GM18867 (cell line): Measurements from ENCODE around the gene OSR1.
"Not testable (repeated sequence)": the region's sequence is repeated elsewhere in the genome, so short reads cannot be mapped to it uniquely, and the experiment has no call there.

Experiments
- ATAC-seq: cut with Tn5 transposase; IDR thresholded peaks from one replicate; pipeline ENCODE4 v1.9.1; 2021; ENCODE audit warnings: mild to moderate bottlenecking, moderate library complexity; ENCODE audit not compliant: unreplicated experiment

OSR1 gene

DNA sequence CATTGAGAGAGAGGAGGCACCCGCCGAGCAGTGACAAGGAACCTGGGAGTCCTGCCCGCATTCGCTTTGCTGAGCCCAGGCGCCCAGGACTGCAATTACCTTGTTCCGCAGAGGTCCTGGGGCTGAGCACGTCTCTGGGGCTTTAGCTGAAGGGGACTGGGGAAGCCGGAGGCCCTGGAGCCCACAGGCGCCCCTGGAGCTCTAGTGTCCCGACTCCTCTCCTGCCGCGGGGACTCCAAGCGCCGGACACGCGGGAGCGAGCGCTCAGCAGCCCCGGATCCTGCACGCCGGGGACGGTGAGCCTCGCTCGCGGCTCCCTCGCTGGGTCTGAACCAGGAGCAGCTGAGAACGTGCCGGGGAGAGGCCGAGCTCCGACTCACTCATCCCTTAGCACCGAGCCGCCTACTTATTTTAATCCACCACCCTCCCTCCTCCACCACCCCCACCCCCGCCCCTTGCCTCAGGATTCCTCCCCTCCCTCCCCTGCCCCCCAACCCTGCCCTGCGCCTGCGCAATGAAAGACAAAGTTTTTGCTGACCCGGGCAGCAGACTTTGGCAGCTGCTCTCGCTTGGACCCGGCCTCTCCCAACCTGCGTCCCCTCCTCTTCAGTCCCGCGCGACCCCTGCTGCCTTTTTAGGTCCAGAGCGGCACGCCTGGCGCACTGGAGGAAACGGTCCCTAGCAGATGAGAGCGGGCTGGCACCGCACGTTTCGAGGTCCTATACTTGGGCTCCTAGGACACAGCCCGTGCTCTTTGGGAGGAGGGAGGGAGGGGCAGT is at the start of gene OSR1:
Gene OSR1 (minus strand): TSS at position 382 of the 779 bp plus-strand sequence. CDS start 4,818 bp downstream, outside the sequence.
- ATAC-seq, result no peak

GRCh38 chr2:19403785-19404184 is 45.4 kb upstream of the OSR1 start:
- no peak for ATAC-seq

DNA sequence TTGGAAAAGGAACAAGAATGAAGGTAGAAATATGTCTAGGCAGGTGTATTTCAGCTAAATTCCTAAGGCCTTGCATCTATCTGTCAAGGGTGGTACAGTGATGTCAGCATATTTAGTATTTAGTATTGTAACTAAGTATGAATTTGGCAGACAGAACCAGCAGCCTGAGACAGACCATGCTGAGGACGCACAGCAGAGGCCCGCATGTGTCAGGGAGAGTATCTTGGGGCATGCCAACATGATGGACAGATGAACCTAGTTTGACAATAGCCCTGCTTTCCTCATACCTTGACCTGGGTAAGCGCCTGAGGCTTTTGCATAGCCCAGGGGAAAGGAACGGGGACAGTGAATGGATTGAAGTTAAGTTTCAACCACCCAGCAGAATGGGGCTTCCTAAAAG is 33.8 kb upstream of the OSR1 start:
- no peak for ATAC-seq

GRCh38 chr2:19389469-19389868 is 31.0 kb upstream of the OSR1 start:
- not testable (repeated sequence) for ATAC-seq

GRCh38 chr2:19380532-19380931 is 22.1 kb upstream of the OSR1 start:
- no peak for ATAC-seq

- no peak for ATAC-seq
Observed at GRCh38 chr2:19378939-19379338, 20.5 kb upstream of the OSR1 start.

GRCh38 chr2:19377717-19378116 is 19.3 kb upstream of the OSR1 start:
- no peak for ATAC-seq

GRCh38 chr2:19373352-19373751 is 14.9 kb upstream of the OSR1 start:
- no peak for ATAC-seq

- ATAC-seq, result no peak
Observed at GRCh38 chr2:19371996-19372582, 13.7 kb upstream of the OSR1 start.

DNA sequence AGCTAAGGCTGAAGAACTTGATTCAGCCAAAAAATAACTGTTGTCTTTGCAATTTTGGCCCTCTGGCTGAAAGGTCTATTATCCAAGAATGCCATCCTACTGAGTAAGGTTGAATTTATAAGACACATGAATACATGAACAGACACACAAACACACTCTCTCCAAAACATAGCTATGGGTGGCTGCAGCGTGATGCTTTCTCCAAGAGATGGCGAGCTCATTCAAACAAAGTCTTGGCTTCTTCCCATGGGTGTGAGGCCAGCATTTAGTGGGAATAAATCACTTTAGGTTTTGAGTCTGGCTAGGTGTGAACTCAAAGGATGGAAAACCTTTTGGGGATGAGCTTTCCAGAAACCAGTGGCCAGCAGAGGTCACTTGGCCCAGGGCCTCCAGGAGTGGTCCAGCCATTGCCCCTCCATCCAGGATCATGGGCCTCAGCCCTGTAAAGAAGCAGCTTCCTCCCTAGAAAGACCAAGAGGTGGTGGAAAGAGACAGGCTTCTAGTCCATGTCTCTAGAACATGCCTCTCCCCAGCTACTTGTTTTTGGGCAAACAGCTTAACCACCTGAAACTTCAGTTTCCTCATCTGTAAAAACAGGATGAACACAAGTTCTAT is 11.0 kb upstream of the OSR1 start:
- ATAC-seq, result no peak

GRCh38 chr2:19368760-19369159 is 10.3 kb upstream of the OSR1 start:
- no peak for ATAC-seq

DNA sequence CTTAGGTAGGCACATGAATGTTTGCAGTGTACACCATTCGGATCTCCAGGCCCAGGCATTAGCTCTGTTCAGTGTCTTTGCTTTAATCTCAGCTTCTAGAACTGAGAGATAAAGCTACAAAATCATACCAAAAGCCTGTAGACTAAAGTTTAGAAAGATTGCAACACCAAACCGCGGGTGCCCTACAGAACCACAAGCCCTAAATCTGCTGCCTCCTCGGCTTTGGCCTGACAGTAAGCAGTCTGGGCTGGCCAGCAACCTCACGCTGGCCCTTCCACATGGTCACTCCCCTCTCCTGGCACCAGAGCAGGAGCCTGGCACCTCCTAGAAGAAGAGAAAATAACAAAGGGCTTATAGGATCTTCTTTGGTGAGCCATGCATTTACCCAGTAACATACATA is 8.9 kb upstream of the OSR1 start:
- ATAC-seq, result no peak

DNA sequence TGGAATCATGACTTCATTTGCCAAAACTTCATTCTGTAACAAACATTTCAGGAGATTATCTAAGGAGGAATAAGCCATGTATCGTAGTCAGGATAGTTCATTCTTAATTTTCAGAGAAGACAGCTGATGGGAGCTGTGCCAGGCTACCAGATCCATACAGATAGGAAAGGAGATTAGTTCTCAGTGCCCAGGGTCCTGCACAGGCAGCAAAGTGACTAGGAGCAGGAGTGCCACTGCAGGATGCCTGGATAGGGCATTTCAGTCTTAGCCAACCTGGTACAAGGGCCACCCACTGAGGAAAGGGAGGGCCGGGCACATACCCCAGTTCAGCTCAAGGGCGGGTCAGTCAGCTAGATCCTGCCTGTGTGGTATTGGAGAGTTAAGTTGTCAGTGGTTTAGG is 6.7 kb upstream of the OSR1 start:
- no peak for ATAC-seq

DNA sequence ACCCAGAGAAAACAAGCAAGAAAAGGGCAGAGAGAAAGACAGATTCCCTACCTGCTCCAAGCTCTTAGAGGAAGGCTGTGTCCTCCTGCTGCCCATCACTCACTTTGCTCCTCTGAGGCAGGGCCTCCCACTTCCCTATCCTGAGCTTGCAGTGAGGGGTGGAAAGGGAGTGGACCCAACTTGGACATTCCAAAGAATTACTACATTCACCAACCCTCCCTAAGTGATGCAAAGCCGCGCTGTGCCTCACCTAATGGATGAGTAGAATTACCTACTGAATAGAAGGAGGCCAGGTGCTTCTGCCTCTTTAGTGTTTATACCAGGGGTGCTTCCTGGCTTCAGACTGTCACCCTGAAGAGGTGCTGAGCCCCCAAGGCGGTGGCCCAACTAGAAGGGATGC is 5.6 kb upstream of the OSR1 start:
- ATAC-seq, result no peak

- no peak for ATAC-seq
Observed at GRCh38 chr2:19363474-19363778, 5.0 kb upstream of the OSR1 start.

- peak; percentile 41 for ATAC-seq
Observed at GRCh38 chr2:19362755-19363473, 4.5 kb upstream of the OSR1 start.

- ATAC-seq, result no peak
Observed at GRCh38 chr2:19362094-19362754, 3.8 kb upstream of the OSR1 start.

DNA sequence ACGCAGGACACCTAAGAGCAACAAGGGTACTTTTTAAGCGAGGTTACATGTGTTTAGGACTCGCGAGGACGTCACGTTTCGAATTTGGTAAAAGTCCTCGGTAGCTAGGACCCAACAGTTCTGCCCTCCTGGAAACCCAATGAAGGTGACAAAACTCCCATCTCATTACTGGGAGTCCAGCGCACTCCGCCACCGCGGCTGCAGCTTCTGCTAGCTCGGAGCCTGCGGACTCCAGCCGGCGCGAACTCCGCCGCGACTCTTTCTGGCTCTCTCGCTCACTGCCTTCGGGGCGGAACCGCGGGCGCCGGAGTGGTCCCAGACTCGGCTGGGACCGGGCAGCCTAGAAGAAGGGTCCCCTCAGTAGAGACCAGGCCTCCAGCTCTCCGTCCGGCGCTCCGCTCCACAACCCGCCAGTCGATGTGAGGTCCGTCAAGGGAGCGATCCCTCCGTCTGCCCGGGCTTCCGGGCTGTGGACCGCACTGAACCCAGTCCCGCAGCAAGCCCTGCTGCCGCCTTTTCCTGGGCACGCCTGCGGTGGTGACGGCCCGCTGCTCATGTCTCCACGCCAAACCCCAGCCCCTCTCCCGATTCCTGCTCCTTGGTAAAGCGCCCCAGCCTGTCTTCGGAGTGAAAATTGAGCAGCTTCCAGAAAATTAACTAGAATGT is 3.0 kb upstream of the OSR1 start:
- peak; percentile 32 for ATAC-seq

DNA sequence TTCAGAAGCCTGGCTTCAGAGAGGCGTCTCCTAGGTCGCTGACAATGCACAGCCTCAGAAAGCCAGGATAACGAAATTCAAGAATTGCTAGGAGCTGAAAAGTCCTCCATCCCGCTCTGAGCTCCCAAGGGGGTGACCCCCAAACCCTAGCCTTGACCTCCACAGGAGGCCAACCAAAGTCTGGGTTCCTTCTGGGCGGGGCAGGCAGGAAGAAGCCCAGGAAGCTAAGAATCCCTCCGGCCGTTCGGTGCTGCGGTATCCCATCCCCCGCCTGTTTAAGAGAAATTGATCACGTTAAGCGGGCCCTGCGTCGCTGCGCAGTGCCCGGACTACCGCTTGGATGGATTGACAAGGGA is 2.5 kb upstream of the OSR1 start:
- no peak for ATAC-seq

DNA sequence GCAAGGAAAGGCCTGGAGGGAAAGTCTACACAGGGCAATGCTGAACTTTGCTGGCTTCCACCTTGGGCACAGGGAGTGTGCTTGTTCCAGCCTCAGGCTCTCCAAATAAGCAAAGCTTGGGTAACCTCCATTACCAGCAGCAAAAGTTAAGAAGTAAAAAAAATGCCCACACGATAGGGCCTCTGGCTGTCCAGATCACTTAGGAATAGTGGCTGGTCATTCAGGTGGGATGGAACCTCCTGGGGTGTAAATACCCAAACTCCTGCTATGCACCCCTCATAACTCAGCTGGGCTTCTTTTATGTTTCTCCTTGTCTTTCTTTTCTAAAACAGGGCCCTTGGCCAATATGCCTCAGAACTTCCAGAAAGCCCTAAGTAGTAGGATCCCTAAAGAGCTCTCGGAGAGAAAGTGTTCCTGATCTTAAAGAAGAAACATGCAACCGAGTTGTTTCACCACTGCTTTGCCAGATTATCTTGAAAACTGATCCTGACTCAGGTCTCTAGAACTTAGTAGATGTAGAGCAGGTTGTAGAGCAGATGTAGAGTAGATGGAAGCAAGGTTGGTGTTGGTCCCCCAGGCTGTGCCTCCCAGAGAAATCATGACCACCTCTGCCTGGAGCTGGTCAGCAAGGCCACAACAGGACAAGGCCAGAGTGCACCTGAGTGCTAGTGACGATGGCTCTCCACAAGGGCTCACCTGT is 2.0 kb upstream of the OSR1 start:
- ATAC-seq, result no peak
